AG10803 (cell line): ENCODE results near the gene NAGK.

ENCODE experiments used
- DNase-seq: peaks from one replicate; pipeline ENCODE4 v3.0.0; 2010; ENCODE audit warnings: low read depth
- H3K4me3 ChIP-seq: 2 replicates; pipeline ENCODE4 v1.5.1; 2011; ENCODE audit warnings: mild to moderate bottlenecking, low read length, control low read depth
- CTCF ChIP-seq: conservative IDR thresholded peaks from 2 replicates; pipeline ENCODE4 v1.5.1; 2011; ENCODE audit warnings: mild to moderate bottlenecking, low read length, control low read depth, inconsistent platforms

The NAGK gene

GRCh38 chr2:71117063-71117462 is 48.6 kb downstream of the NAGK start:
- DNase-seq, result no peak
- no peak for TF ChIP-seq CTCF
- no peak overlapping the region for H3K4me3 ChIP-seq

GRCh38 chr2:71120195-71120594 is 51.7 kb downstream of the NAGK start:
- TF ChIP-seq CTCF, result no peak
- DNase-seq, result no peak
- no peak overlapping the region for H3K4me3 ChIP-seq

DNA sequence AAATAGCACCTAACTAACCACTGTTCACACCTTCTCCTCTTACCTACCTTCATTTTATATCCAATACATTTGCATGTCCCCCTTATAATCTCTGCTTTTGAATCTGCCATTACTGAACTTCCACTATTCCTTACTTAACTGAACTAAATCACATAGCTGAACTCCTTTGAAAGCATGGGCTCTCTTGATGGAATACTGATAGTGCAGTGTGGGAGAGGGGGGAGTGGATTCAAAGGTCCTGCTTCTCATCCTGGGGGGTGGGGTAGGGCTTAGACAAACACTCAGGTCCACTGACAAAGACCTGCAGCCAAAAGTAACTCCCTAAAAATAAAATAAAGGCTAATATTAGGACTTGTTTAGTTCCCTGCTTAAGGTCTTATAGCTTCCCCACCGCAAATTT is 53.0 kb downstream of the NAGK start:
- no peak for DNase-seq
- no peak overlapping the region for H3K4me3 ChIP-seq
- no peak for TF ChIP-seq CTCF

DNA sequence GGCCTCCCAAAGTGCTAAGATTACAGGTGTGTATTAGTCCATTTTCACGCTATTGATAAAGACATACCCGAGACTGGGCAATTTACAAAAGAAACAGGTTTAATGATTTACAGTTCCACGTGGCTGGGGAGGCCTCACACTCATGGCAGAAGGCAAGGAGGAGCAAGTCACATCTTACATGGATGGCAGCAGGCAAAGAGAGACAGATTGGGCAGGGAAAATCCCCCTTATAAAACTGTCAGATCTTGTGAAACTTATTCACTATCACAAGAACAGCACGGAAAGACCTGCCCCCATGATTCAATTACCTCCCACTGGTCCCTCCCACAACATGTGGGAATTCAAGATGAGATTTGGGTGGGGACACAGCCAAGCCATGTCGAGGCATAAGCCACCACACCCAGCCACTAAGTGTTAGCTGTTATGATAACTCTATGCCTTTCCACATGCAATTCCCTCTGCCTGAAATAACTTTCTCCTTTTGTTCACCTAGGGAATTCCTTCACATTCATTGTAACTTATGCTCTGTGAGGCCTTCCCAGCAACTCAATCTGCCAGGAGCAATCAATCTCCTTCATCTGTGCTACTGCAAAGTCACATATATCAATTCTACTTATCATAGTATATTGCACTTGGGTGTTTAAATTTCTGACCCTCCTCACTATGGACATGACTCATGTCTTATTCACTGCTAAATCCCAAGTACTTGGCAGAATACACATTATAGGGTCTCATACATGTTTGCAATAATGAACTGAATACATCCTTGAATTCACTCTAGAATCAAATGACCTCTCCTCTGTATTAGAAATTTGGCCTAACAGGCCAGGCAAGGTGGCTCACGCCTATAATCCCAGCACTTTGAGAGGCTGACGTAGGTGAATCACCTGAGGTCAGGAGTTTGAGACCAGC is 54.2 kb downstream of the NAGK start:
- no peak overlapping the region for H3K4me3 ChIP-seq
- DNase-seq, result no peak
- TF ChIP-seq CTCF, result no peak

- H3K4me3 ChIP-seq, result no peak overlapping the region
- TF ChIP-seq CTCF, result no peak
- DNase-seq, result no peak
These were observed 57.3 kb downstream of the NAGK start for GRCh38 chr2:71125506-71126294.

- DNase-seq, result no peak
- no peak for TF ChIP-seq CTCF
- H3K4me3 ChIP-seq, result no peak overlapping the region
These were observed 58.5 kb downstream of the NAGK start for GRCh38 chr2:71126957-71127356.
